Transverse colon (tissue), 3 donors: Measurements from ENCODE around the gene DUOXA1.

ENCODE experiments used
- CTCF ChIP-seq, 5 experiments: fragments of 200-600 bp in 3 of 5; fragments of 450-650 bp in 2 of 5; sonication (generic) in 3 of 5; IDR thresholded peaks; 1 replicate in 2 of 5; 2 replicates in 3 of 5; pipeline ENCODE4 v1.5.1; 2016 to 2017; ENCODE audit warnings: antibody characterized with exemption in 5 of 5, inconsistent platforms in 3 of 5, mild to moderate bottlenecking in 2 of 5, moderate library complexity in 1 of 5
- POLR2A ChIP-seq: fragments of 450-650 bp; IDR thresholded peaks from one replicate; pipeline ENCODE4 v1.6.1; 2016; ENCODE audit warnings: antibody characterized with exemption, mild to moderate bottlenecking, moderate library complexity

- TF ChIP-seq CTCF (IDR thresholded peaks at IDR 0.05), result no peak
- TF ChIP-seq POLR2A, result no peak
Measured at GRCh38 chr15:45121020-45121419, 8.7 kb downstream of the DUOXA1 start.
